ENCODE results near the gene VAMP4. TPM values are rescaled to one million over a fixed set of nuclear protein-coding genes. Genes with fewer than 3 reads are reported as not detected.

Gene VAMP4
- total and polyA plus RNA-seq, 2 donors from 2014 or later: 7.5 to 15.3 TPM

DNA sequence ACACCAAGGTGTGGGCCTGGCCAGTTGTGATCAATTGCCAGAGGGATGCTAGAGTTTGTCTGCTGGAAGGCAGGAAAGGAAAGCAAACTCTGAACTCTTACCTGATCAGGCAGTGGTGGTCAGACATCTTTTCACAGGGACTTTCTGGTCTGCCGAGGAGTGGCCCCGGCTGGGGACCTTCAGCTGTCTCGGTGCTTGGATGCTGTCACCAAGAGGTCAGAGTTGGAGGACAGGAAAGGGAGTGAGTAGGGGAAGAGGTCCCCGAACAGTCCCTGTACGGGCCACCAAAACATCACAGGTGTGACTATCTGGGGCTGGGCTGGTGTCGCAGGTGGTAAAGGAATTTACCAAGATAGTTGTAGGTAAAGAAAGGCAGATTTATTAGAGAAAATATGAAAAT, 21.9 kb upstream of the VAMP4 start:
- H3K36me3 ChIP-seq (ENCODE audit: control insufficient read depth in 2 of 3, insufficient read depth in 3 of 3, low read length in 3 of 3): no peaks in the 10 kb centered on the region
- DNase-seq (no peak), FAIRE-seq (no peak)
- TF ChIP-seq, protein P1, sequence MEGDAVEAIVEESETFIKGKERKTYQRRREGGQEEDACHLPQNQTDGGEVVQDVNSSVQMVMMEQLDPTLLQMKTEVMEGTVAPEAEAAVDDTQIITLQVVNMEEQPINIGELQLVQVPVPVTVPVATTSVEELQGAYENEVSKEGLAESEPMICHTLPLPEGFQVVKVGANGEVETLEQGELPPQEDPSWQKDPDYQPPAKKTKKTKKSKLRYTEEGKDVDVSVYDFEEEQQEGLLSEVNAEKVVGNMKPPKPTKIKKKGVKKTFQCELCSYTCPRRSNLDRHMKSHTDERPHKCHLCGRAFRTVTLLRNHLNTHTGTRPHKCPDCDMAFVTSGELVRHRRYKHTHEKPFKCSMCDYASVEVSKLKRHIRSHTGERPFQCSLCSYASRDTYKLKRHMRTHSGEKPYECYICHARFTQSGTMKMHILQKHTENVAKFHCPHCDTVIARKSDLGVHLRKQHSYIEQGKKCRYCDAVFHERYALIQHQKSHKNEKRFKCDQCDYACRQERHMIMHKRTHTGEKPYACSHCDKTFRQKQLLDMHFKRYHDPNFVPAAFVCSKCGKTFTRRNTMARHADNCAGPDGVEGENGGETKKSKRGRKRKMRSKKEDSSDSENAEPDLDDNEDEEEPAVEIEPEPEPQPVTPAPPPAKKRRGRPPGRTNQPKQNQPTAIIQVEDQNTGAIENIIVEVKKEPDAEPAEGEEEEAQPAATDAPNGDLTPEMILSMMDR (IDR thresholded peaks at IDR 0.05; ENCODE audit: borderline replicate concordance, extremely low read depth, insufficient read depth): no peak
- H3K9me3 ChIP-seq (ENCODE audit: control insufficient read depth in 2 of 3, insufficient read depth in 1 of 3, low read length in 3 of 3): no peaks in the 10 kb centered on the region
- intact Hi-C loops (cut with DNase I): no loop called here
- no peak overlapping the region for H3K4me3 ChIP-seq (ENCODE audit: low read length in 3 of 3)
- H3K27me3 ChIP-seq (ENCODE audit: control insufficient read depth, insufficient read depth, low read length): no peaks in the 10 kb centered on the region
- H3K27ac ChIP-seq (ENCODE audit: low read depth in 2 of 2, low read length in 2 of 2): no peak overlapping the region
- no peak overlapping the region for H3K9ac ChIP-seq (ENCODE audit: low read length in 3 of 3)
- no peaks in the 10 kb centered on the region for H3K4me1 ChIP-seq (ENCODE audit: control insufficient read depth in 2 of 3, insufficient read depth in 2 of 3, low read depth in 1 of 3, low read length in 3 of 3)

DNA sequence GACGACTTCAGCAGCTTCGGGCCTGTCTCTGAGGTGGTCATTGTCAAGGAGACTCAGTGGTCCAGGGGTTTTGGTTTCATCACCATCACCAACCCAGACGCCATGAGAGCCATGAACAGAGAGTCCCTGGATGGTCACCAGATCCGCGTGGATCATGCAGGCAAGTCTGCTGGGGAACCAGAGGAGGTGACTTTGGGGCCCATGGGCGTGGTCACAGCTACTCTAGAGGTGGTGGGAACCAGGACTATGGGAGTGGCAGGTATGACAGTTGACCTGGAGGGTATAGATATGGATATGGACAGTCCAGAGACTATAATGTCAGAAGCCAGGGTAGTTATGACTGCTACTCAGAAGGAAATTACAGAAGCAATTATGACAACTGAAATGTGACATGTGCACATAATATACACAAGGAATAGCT, 20.3 kb upstream of the VAMP4 start:
- no peak overlapping the region for H3K27ac ChIP-seq (ENCODE audit: low read depth in 2 of 2, low read length in 2 of 2)
- no peaks in the 10 kb centered on the region for H3K36me3 ChIP-seq (ENCODE audit: control insufficient read depth in 2 of 3, insufficient read depth in 3 of 3, low read length in 3 of 3)
- no peaks in the 10 kb centered on the region for H3K4me1 ChIP-seq (ENCODE audit: control insufficient read depth in 2 of 3, insufficient read depth in 2 of 3, low read depth in 1 of 3, low read length in 3 of 3)
- H3K4me3 ChIP-seq (ENCODE audit: low read length in 3 of 3): no peak overlapping the region
- FAIRE-seq (no peak), DNase-seq (no peak)
- TF ChIP-seq, protein P1 (IDR thresholded peaks at IDR 0.05; ENCODE audit: borderline replicate concordance, extremely low read depth, insufficient read depth): no peak
- no peaks in the 10 kb centered on the region for H3K9me3 ChIP-seq (ENCODE audit: control insufficient read depth in 2 of 3, insufficient read depth in 1 of 3, low read length in 3 of 3)
- H3K9ac ChIP-seq (ENCODE audit: low read length in 3 of 3): no peak overlapping the region
- no peaks in the 10 kb centered on the region for H3K27me3 ChIP-seq (ENCODE audit: control insufficient read depth, insufficient read depth, low read length)
- intact Hi-C loops (cut with DNase I): no loop called here

DNA sequence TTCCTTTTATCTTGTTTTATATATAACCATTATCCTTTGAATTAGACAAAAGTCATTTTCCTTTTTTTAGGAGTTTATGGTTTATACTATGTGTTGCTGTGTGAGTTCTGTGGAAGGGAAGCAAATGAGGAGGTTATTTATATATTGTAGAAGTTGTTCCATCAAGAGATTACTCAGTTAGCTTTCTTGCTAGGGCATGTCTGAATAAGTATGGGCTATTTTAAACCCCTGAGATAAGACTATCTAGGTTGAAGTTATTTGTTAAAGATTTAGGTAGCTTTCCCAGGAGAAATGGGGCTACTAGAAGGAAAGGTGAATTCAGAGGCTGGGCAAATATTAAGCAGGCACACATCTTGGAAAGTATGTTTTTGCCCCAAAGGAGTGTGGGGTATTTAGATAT, 16.1 kb upstream of the VAMP4 start:
- no peaks in the 10 kb centered on the region for H3K36me3 ChIP-seq (ENCODE audit: control insufficient read depth in 2 of 3, insufficient read depth in 3 of 3, low read length in 3 of 3)
- H3K9ac ChIP-seq (ENCODE audit: low read length in 3 of 3): no peak overlapping the region
- no peaks in the 10 kb centered on the region for H3K27me3 ChIP-seq (ENCODE audit: control insufficient read depth, insufficient read depth, low read length)
- H3K9me3 ChIP-seq (ENCODE audit: control insufficient read depth in 2 of 3, insufficient read depth in 1 of 3, low read length in 3 of 3): no peaks in the 10 kb centered on the region
- H3K4me3 ChIP-seq (ENCODE audit: low read length in 3 of 3): no peak overlapping the region
- intact Hi-C loops (cut with DNase I): no loop called here
- no peak for FAIRE-seq
- no peak overlapping the region for H3K27ac ChIP-seq (ENCODE audit: low read depth in 2 of 2, low read length in 2 of 2)
- DNase-seq: no peak
- TF ChIP-seq, protein P1 (IDR thresholded peaks at IDR 0.05; ENCODE audit: borderline replicate concordance, extremely low read depth, insufficient read depth): no peak
- H3K4me1 ChIP-seq (ENCODE audit: control insufficient read depth in 2 of 3, insufficient read depth in 2 of 3, low read depth in 1 of 3, low read length in 3 of 3): no peaks in the 10 kb centered on the region

DNA sequence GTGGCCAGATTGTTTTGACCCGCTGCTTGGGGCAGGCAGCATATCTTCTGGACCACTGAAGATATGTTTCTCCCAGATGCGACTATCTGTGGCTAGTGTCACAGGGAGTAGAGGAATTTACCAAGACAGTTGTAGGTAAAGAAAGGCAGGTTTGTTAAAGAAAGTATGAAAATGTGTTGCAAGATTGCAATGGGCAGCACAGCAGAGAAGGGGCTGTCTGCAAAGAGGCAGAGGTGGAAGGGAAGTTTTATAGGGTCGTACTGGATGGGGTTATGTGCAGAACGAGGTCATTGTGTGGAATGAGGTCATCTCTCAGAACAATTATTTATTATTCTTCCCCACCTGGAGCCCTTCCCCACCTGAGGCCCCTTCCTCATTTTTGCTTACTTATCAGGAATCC, 15.0 kb upstream of the VAMP4 start:
- Histone ChIP-seq H3K27ac (ENCODE audit: low read depth in 2 of 2, low read length in 2 of 2) (no peak overlapping the region), H3K4me1 (ENCODE audit: control insufficient read depth in 2 of 3, insufficient read depth in 2 of 3, low read depth in 1 of 3, low read length in 3 of 3) (no peaks in the 10 kb centered on the region), H3K4me3 (ENCODE audit: low read length in 3 of 3) (no peak overlapping the region), H3K9me3 (ENCODE audit: control insufficient read depth in 2 of 3, insufficient read depth in 1 of 3, low read length in 3 of 3) (no peaks in the 10 kb centered on the region), H3K27me3 (ENCODE audit: control insufficient read depth, insufficient read depth, low read length) (no peaks in the 10 kb centered on the region), H3K36me3 (ENCODE audit: control insufficient read depth in 2 of 3, insufficient read depth in 3 of 3, low read length in 3 of 3) (no peaks in the 10 kb centered on the region), H3K9ac (ENCODE audit: low read length in 3 of 3) (no peak overlapping the region)
- TF ChIP-seq, protein P1 (IDR thresholded peaks at IDR 0.05; ENCODE audit: borderline replicate concordance, extremely low read depth, insufficient read depth): no peak
- intact Hi-C loops (cut with DNase I): no loop called here
- FAIRE-seq (no peak), DNase-seq (no peak)
